Endodermal cell (in vitro differentiated cells): Measurements from ENCODE around the gene UGT1A7. TPM values are rescaled to one million over a fixed set of nuclear protein-coding genes. Genes with fewer than 3 reads are reported as not detected.

Experiments
- DNase-seq: peaks from one replicate; pipeline ENCODE4 v3.0.0-alpha.2; 2017
- H3K27ac ChIP-seq: 2 replicates; pipeline ENCODE4 v1.5.1; 2013; ENCODE audit warnings: mild to moderate bottlenecking, low read depth, low read length, moderate library complexity
- H3K27me3 ChIP-seq: 2 replicates; pipeline ENCODE4 v1.6.1; 2013; ENCODE audit warnings: mild to moderate bottlenecking, low read length, moderate library complexity; ENCODE audit not compliant: insufficient read depth, control insufficient read depth, poor library complexity, severe bottlenecking
- H3K36me3 ChIP-seq: 2 replicates; pipeline ENCODE4 v1.7.0; 2013; ENCODE audit warnings: mild to moderate bottlenecking, low read length, moderate library complexity; ENCODE audit not compliant: control insufficient read depth, insufficient read depth
- H3K4me1 ChIP-seq: one replicate; pipeline ENCODE4 v1.7.0; 2013; ENCODE audit warnings: low read length; ENCODE audit not compliant: control insufficient read depth, insufficient read depth
- H3K4me3 ChIP-seq: 2 replicates; pipeline ENCODE4 v1.5.1; 2013; ENCODE audit warnings: mild to moderate bottlenecking, low read length, moderate library complexity
- H3K9ac ChIP-seq: 2 replicates; pipeline ENCODE4 v1.6.1; 2013; ENCODE audit warnings: mild to moderate bottlenecking, low read length, moderate library complexity; ENCODE audit not compliant: poor library complexity, severe bottlenecking; ENCODE audit errors: extremely low read depth
- H3K9me3 ChIP-seq: 2 replicates; pipeline ENCODE4 v1.6.1; 2013; ENCODE audit warnings: mild to moderate bottlenecking, low read length, moderate library complexity; ENCODE audit not compliant: control insufficient read depth
- H3K27ac Mint-ChIP-seq: 2 replicates; pipeline ENCODE4 v1.8.0; 2020; ENCODE audit warnings: mixed read lengths
- H3K27me3 Mint-ChIP-seq: 2 replicates; pipeline ENCODE4 v1.8.0; 2021; ENCODE audit warnings: mild to moderate bottlenecking, mixed read lengths; ENCODE audit not compliant: insufficient read depth
- H3K36me3 Mint-ChIP-seq: 2 replicates; pipeline ENCODE4 v1.8.0; 2020; ENCODE audit warnings: low read depth, mixed read lengths
- H3K4me1 Mint-ChIP-seq: 2 replicates; pipeline ENCODE4 v1.8.0; 2020; ENCODE audit warnings: mixed read lengths
- H3K4me3 Mint-ChIP-seq: 2 replicates; pipeline ENCODE4 v1.8.0; 2020; ENCODE audit warnings: mild to moderate bottlenecking, moderate library complexity, mixed read lengths
- H3K9me3 Mint-ChIP-seq: 2 replicates; pipeline ENCODE4 v1.8.0; 2020; ENCODE audit warnings: mild to moderate bottlenecking, mixed read lengths
- CTCF ChIP-seq: fragments of 200-600 bp; sonication (generic); conservative IDR thresholded peaks from 2 replicates; pipeline ENCODE4 v1.5.0; 2021; ENCODE audit warnings: antibody characterized with exemption, mild to moderate bottlenecking
- WGBS, 2 experiments: methylation state at CpG; one replicate each; pipeline versions ENCODE4 v1.1.5 to v1.1.7; 2013; ENCODE audit warnings: missing lambda C conversion rate in 2 of 2, mixed read lengths in 1 of 2; ENCODE audit not compliant: insufficient coverage in 1 of 2, insufficient read length in 1 of 2; 5-methylcytosine and 5-hydroxymethylcytosine counted together
- total RNA-seq, 2 donors: library from RNA; stranded (reverse); fragmentation: NEBNext Ultra II Directional in 1 of 2; extraction: Animal tissue kit (Norgen Biotek cat#: 25700) in 1 of 2; gene quantifications; 2 replicates in 1 of 2; 3 replicates in 1 of 2; pipeline ENCODE4 v1.2.1, GENCODE V29; 2021

UGT1A7 gene
- total RNA-seq, 2 donors from 2014 or later: not detected

- Histone ChIP-seq H3K27ac (no peak overlapping the region), H3K9me3 (no peaks in the 10 kb centered on the region), H3K27me3 (peaks cover 14% of the 10 kb centered on the region), H3K4me1 (no peaks in the 10 kb centered on the region), H3K36me3 (no peaks in the 10 kb centered on the region), H3K9ac (no peak overlapping the region), H3K4me3 (no peak overlapping the region)
- Mint-ChIP-seq H3K4me3 (no peak overlapping the region), H3K36me3 (no peaks in the 10 kb centered on the region), H3K9me3 (no peaks in the 10 kb centered on the region), H3K27ac (no peak overlapping the region), H3K4me1 (no peaks in the 10 kb centered on the region), H3K27me3 (peaks cover 5% of the 10 kb centered on the region)
- DNase-seq: no peak
- TF ChIP-seq CTCF: no peak
- WGBS, 2 experiments: 89 to 95% methylated on average over 5 to 7 of the region's 7 CpGs
These were observed 82.6 kb downstream of the UGT1A7 start for GRCh38 chr2:233764264-233764663.

GRCh38 chr2:233764761-233765160, 83.1 kb downstream of the UGT1A7 start:
- H3K4me3 Mint-ChIP-seq: no peak overlapping the region
- H3K27ac ChIP-seq: no peak overlapping the region

GRCh38 chr2:233766416-233766815, 84.7 kb downstream of the UGT1A7 start:
- no peak for TF ChIP-seq CTCF
- Mint-ChIP-seq H3K9me3 (peaks cover 5% of the 10 kb centered on the region), H3K4me1 (no peaks in the 10 kb centered on the region), H3K36me3 (no peaks in the 10 kb centered on the region), H3K4me3 (no peak overlapping the region), H3K27me3 (peaks cover 3% of the 10 kb centered on the region), H3K27ac (no peak overlapping the region)
- H3K27ac ChIP-seq: no peak overlapping the region
- no peak overlapping the region for H3K9ac ChIP-seq
- DNase-seq: no peak
- H3K27me3 ChIP-seq: peaks cover 14% of the 10 kb centered on the region
- H3K36me3 ChIP-seq: no peaks in the 10 kb centered on the region
- no peaks in the 10 kb centered on the region for H3K4me1 ChIP-seq
- 86 to 100% methylated on average over 1 to 4 of the region's 4 CpGs for WGBS, 2 experiments
- H3K9me3 ChIP-seq: no peaks in the 10 kb centered on the region
- no peak overlapping the region for H3K4me3 ChIP-seq

More at GRCh38 chr2:233764761-233765160, 83.1 kb downstream of the UGT1A7 start:
- no peak for DNase-seq
- H3K4me1 ChIP-seq: no peaks in the 10 kb centered on the region
- H3K9me3 ChIP-seq: no peaks in the 10 kb centered on the region
- Mint-ChIP-seq H3K27ac (no peak overlapping the region), H3K9me3 (no peaks in the 10 kb centered on the region), H3K27me3 (peaks cover 5% of the 10 kb centered on the region), H3K36me3 (no peaks in the 10 kb centered on the region), H3K4me1 (no peaks in the 10 kb centered on the region)
- H3K9ac ChIP-seq: no peak overlapping the region
- WGBS, 2 experiments: 67 to 84% methylated on average over 1 to 3 of the region's 3 CpGs
- peaks cover 14% of the 10 kb centered on the region for H3K27me3 ChIP-seq
- no peak for TF ChIP-seq CTCF
- no peak overlapping the region for H3K4me3 ChIP-seq
- no peaks in the 10 kb centered on the region for H3K36me3 ChIP-seq
